T follicular helper cell (primary cell): ENCODE data around the gene SNX32.
"Not testable (repeated sequence)": the region's sequence is repeated elsewhere in the genome, so short reads cannot be mapped to it uniquely, and the experiment has no call there.

Experiments used
- DNase-seq: peaks from one replicate; pipeline ENCODE4 v3.0.0-alpha.2; 2020; ENCODE audit warnings: low read depth

The SNX32 gene

DNA sequence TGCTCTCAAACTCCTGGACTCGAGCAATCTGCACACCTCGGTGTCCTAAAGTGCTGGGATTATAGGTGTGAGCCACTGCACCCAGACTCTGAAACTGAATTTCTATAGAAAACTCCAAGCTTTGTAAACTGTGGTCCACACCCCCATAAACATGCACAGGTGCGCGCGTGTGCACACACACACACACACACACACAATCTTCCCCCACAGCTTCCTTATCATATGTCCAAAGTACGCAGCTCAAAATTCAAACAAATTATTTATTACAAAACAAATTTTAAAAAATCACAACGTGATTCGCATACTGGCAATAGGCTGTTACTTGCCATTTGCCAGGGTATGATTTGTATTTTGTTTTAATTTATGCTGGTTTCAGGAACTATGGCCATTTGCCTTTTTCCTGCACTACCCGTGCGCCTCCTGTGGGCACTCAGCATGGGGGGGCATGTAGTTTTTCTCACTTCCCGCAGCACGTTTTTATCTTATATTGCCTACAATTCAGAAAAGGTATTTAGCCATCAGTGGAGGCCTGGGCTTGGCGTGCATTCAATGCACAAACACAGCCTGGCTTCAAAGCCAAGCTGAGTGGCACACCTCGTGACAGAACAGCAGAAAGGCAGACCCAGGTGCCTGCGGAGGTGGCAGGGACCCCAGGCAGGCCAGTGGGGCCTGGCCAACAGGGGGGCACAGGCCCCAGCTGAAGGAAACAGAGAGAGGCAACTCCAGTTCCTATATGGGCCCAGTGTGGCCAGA, 10.8 kb upstream of the SNX32 start:
- no peak for DNase-seq

DNA sequence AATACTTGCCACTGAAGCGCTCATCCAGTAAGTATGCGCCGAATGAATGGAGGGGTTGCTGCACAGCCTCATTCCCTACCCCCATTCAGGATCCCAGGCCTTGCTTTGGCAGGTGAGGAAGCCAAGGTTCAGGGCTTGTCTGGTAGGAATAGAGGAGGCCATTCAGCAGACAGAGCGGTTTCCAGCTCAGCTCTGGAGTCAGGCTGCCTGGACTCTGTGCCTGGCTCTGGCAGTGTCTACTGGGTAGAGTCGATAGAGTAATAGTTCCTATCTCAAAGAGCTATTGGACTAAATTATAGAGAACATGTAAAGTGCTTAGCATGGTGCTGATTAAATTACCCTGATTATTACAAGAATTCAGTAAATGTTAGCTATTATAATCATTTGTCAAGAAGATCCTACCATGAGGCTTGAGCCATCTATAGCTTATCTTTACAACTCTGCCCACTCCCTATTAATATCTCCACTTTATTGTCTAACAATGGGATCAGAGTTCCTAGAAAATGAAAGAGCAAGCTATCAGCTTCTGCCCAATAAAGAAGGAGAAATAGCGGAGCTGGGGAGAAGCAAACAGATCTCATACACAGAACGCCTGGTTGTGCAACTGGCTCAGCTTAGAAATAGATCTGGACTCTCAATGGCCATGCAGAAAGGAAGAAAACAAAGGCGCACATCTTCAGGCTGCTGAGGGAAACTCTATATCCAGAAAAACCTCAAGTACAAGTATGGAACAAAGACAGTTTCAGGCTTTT, 6.6 kb upstream of the SNX32 start:
- DNase-seq, result no peak

GRCh38 chr11:65829459-65829858, 4.3 kb upstream of the SNX32 start:
- no peak for DNase-seq

DNA sequence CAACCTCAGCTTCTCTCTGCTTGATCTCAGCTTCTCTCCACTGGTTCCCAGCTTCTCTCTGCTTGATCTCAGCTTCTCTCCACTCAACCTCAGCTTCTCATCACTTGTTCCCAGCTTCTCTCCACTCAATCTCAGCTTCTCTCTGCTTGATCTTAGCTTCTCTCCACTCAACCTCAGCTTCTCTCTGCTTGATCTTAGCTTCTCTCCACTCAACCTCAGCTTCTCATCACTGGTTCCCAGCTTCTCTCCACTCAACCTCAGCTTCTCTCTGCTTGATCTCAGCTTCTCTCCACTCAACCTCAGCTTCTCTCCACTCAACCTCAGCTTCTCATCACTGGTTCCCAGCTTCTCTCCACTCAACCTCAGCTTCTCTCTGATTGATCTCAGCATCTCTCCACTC, 1.5 kb upstream of the SNX32 start:
- DNase-seq, result not testable (repeated sequence)

DNA sequence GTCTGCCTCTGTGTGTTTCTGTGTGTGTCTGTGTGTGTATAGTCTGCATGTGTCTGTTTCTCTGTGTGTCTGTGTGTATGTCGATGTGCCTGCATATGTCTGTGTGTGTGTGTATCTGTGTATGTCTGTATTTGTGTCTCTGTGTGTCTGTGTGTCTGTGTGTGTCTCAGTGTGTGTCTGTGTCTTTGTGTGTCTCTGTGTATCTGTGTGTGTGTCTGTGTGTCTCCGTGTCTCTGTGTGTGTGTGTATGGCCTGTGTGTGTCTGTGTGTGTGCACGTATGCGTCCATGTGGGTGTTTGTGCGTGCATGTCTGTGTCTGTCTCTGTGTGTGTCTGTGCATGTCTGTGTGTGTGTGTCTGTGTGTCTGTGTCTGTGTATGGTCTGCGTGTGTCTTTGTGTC, 439 bp downstream of the SNX32 start:
- DNase-seq, result no peak

DNA sequence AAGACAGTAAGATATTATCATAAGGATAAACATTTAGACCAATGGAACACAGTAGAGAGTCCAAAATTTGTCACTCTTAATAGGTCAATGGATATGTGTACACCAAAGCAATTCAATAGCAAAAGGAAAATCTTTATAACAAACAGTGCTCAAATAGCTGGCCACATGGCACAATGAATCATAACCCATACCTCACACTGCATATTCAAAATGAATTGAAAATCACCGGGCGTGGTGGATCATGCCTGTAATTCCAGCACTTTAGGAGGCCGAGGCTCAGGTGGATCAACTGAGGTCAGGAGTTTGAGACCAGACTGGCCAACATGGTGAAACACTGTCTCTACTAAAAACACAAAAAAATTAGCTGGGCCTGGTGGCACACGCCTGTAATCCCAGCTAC, 8.4 kb downstream of the SNX32 start:
- DNase-seq, result no peak

DNA sequence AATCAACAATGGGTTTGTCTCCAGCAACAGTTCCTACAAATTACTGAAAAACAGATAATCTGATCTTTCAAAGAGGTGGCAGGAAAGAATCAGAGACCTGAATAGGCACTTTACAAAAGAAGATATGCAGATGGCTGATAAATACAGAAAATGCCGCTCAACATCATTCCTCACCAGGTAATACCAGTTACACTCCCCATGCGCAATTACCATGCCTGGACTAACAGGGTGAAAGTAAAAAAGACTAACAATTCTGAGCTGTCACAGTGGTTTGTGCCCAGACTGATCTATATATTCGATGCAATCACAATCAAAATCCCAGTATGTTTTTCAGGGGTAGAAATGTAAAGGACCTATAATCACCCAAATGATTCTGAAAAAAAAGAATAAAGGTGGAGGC, 10.0 kb downstream of the SNX32 start:
- no peak for DNase-seq

GRCh38 chr11:65844231-65844872, 10.6 kb downstream of the SNX32 start:
- DNase-seq, result no peak

GRCh38 chr11:65847746-65848145, 14.0 kb downstream of the SNX32 start:
- no peak for DNase-seq

GRCh38 chr11:65848693-65849092, 14.9 kb downstream of the SNX32 start:
- not testable (repeated sequence) for DNase-seq

- no peak for DNase-seq
Observed at GRCh38 chr11:65849366-65849765, 15.6 kb downstream of the SNX32 start.

DNA sequence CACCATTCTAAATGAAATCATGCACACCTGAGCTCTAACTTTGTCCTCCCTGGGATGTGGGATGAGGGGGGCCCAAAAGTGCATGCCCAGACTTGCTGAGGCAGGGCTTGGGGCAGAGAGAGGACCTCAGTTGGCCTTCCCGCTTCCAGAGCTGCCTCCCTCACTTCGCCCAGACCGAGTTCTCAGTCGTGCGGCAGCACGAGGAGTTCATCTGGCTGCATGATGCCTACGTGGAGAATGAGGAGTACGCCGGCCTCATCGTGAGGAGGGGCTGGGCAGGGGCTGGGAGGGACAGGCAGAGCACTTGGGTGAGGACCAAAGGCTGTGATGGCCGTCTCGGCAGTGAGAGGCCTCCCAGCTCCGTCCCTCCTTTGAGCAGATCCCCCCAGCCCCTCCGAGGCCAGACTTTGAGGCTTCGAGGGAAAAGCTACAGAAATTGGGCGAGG, 16.0 kb downstream of the SNX32 start:
- DNase-seq, result no peak

- DNase-seq, result no peak
Observed at GRCh38 chr11:65850217-65851082, 16.7 kb downstream of the SNX32 start.

GRCh38 chr11:65851083-65851579, 17.4 kb downstream of the SNX32 start:
- no peak for DNase-seq

GRCh38 chr11:65851811-65852507, 18.2 kb downstream of the SNX32 start:
- DNase-seq, result no peak

- DNase-seq, result no peak
Observed at GRCh38 chr11:65852508-65853245, 18.9 kb downstream of the SNX32 start.

GRCh38 chr11:65853246-65853979, 19.6 kb downstream of the SNX32 start:
- DNase-seq, result no peak

DNA sequence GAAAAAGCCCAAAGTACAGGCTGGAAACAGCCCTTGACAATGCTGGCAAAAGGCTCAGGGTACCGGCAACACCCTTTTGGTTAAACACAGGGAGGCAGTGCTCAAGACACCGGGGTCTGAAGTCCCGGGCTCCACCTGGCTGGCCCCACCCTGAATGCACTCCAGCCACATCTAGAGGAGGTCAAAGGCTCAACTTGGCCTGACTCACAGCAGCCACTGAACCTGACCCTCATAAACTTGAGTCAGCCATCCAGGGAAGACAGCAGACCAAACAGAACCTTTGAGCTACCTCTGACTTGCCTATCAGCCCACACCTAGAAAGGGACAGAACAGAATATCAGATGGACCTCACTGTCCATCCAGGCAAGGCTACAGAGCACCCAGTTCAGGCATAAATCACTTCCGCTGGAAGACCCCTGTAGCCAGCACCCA, 20.4 kb downstream of the SNX32 start:
- no peak for DNase-seq
